D721Med (cell line): ENCODE results near the gene SIMC1.
"Not testable (repeated sequence)": the region's sequence is repeated elsewhere in the genome, so short reads cannot be mapped to it uniquely, and the experiment has no call there.

ENCODE experiments used
- DNase-seq: peaks from one replicate; pipeline ENCODE4 v3.0.0; 2011; ENCODE audit warnings: low spot score; ENCODE audit not compliant: insufficient read length
- FAIRE-seq: peaks from 2 replicates; lab custom pipeline; 2011; peaks lifted over from hg19 to GRCh38; lab: Jason Lieb, UNC
- TF ChIP-seq, protein P1 (sequence below): IDR thresholded peaks from 2 replicates; pipeline ENCODE4 v1.5.1; 2012; ENCODE audit warnings: mild to moderate bottlenecking, control low read depth; ENCODE audit not compliant: insufficient read depth; ENCODE audit errors: missing control alignments

Gene SIMC1

DNA sequence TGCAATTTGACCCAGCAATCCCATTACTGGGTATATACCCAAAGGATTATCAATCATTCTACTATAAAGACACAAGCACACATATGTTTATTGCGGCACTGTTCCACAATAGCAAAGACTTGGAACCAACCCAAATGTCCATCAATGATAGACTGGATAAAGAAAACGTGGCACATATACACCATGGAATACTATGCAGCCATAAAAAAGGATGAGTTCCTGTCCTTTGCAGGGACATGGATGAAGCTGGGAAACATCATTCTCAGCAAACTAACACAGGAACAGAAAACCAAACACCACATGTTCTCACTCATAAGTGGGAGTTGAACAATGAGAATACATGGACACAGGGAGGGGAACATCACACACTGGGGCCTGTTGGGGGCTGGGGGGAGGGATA is 39.9 kb upstream of the SIMC1 start:
- not testable (repeated sequence) for FAIRE-seq, DNase-seq

DNA sequence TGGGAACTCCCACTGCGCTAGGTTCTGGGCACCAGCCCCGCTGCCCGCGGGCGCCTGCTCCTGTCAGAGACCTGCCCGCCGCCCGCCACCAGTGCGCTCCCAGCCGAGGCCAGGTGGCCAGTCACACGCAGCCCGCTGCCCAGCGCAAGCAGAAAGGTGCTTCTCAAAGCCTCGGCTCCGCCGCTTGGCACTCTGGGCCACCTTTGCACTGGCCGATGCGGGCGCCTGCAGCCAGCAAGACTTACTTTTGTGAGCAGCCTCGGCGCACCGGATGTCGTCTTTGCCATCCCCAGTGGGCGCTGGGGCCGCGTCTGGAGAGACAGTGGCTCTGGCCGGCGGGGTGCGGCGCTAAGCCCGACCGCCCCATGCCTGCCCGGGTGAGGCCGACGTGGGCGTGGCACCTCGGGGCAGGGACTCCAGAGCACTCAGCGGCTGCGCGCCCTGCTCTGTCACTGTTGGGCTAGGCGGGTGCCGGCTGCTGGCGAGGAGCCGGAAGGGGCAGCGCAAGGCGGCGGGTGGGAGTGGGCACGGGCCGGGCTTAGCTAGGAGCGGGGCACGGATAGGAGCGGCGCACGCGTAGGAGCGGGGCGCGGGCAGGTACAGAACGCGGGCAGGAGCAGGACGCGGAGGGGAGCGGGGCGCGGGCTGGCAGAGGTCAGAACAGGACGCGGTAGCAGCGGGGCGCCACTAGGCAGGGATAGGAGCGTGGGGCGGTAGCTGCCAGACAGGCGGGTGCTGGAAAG is 39.1 kb upstream of the SIMC1 start:
- DNase-seq, FAIRE-seq: not testable (repeated sequence)

DNA sequence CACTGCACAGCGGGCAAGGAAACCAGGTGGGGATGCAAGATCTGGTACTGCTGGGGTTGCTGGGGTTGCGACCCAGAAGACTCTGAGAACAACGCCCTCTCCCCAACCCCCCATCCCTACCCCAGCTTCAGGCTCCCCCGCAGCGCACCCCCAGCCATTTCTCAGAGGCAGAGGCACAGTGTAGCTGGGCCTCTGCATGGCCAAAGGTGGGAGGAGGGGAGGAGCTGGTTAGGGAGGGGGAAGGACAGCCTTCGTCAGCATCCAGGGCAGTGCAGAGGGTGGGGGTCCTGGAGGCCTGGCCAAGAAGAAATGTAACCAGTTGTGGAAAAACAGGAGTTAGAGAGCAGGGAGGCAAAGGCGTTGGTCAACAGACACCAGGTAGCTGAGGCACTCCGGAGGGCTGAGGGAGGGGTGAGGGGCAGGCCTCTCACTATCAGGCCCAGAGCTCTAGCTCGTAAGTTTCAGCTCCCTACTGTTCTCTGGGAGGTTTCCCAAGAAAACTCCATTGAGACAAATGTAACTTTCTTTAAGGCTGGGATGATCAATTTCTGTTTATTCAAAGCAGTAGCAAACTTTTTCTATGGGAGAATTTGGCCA is 38.3 kb upstream of the SIMC1 start:
- DNase-seq, FAIRE-seq: not testable (repeated sequence)

DNA sequence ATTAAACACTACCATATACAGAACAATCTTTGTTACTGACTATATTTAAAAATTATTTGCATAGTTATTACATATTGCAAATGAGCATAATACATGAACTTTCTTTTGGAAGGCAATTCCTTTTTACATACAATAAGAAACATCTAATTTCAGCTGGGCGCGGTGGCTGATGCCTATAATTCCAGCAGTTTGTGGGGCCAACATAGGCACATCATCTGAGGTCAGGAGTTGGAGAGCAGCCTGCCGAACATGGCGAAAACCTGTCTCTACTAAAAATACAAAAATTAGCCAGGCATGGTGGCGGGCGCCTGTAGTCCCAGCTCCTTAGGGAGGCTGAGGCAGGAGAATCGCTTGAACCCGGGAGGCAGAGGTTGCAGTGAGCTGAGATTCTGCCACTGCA is 36.4 kb upstream of the SIMC1 start:
- FAIRE-seq, result no peak
- no peak for DNase-seq
- TF ChIP-seq, protein P1, sequence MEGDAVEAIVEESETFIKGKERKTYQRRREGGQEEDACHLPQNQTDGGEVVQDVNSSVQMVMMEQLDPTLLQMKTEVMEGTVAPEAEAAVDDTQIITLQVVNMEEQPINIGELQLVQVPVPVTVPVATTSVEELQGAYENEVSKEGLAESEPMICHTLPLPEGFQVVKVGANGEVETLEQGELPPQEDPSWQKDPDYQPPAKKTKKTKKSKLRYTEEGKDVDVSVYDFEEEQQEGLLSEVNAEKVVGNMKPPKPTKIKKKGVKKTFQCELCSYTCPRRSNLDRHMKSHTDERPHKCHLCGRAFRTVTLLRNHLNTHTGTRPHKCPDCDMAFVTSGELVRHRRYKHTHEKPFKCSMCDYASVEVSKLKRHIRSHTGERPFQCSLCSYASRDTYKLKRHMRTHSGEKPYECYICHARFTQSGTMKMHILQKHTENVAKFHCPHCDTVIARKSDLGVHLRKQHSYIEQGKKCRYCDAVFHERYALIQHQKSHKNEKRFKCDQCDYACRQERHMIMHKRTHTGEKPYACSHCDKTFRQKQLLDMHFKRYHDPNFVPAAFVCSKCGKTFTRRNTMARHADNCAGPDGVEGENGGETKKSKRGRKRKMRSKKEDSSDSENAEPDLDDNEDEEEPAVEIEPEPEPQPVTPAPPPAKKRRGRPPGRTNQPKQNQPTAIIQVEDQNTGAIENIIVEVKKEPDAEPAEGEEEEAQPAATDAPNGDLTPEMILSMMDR, result no peak

DNA sequence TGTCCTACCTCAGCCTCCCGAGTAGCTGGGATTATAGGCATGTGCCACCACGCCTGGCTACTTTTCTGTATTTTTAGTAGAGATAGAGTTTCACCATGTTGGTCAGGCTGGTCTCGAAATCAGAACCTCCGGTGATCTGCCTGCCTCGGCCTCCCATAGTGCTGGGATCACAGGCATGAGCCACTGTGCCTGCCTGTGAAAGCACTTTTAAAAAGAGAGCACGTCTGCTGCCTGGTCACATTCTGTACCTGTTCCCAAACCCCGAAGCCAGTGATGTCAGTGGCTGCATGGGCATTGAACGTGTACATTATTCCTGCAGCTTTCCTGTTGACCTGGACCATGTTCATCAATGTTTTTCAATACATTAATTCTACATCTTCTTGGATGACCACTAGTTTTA is 35.1 kb upstream of the SIMC1 start:
- no peak for FAIRE-seq
- no peak for DNase-seq
- TF ChIP-seq, protein P1, result no peak

DNA sequence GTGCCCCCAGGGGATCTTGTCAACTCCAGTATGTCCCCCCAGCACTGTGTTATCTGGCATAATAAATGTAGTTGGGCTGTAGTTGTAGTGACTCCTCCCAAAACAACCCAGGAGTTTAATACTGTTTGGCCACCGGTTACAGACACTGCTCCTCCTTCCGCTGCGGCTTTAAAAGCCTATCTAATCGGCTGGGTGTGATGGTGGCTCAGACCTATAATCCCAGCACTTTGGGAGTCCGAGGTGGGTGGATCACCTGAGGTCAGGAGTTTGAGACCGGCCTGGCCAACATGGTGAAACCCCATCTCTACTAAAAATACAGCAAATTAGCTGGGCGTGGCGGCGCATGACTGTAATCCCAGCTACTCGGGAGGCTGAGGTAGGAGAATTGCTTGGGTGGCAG is 34.7 kb upstream of the SIMC1 start:
- not testable (repeated sequence) for DNase-seq, FAIRE-seq

DNA sequence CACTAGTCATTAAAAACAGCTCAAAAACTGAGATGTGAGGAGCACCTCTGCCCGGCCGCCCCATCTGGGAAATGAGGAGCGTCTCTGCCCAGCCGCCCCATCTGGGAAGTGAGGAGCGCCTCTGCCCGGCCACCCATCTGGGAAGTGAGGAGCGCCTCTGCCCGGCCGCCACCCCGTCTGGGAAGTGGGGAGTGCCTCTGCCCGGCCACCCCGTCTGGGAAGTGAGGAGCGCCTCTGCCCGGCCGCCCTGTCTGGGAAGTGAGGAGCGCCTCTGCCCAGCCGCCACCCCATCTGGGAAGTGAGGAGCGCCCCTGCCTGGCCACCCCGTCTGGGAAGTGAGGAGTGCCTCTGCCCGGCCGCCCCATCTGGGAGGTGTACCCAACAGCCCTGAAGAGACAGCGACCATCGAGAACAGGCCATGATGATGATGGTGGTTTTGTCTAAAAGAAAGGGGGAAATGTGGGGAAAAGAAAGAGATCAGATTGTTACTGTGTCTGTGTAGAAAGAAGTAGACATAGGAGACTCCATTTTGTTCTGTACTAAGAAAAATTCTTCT is 23.7 kb upstream of the SIMC1 start:
- DNase-seq, FAIRE-seq: not testable (repeated sequence)

DNA sequence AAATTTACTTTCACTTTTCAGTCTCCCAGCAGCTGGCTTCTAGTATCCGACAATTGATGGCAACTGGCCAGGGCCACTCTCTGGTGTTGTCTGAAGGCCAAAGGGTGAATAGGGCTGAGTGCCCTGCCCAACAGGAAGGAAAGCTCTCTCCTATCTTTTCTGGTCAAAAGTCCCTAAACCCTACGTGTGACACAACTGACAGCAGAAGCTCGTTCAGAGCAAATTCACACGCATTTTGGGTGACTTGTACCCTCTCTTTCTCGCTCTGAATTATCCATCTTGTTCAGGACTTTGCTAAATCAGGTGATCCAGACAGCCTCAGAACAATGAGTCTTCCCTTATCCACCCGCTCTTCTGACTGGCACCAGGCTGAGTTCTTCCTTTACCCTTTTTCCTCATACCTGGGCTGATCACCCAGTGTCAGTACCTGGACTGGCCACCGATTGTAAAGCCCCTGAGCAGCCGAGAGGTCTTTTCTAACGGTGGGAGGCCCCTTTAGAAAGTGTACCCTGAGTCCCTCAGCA is 21.8 kb upstream of the SIMC1 start:
- FAIRE-seq, DNase-seq: not testable (repeated sequence)

DNA sequence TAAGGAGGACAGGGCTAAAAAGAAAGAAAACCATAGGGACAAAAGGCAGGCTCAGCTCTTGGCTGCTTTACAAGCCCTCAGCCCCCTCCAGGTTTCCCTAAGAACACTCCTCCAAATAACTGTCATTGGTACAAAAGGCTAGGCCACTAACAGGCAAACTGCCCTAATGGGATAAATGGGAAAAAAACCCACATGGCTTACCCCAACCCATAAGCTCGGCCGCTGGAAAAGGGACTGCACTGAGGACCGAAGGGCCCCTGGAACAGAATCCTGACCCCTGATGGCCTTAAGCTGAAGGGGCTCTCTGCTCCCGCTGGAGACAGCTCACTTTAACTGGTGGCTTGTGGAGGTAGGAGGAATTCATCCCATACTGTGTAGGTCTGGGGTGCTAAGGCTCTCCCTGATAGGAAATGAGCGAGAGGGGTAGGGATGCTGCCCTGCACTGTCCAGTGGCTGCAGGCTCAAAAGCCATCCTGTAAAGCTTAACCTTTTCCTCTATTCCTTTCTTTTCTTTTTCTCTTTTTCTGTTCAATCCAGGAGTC is 21.0 kb upstream of the SIMC1 start:
- not testable (repeated sequence) for DNase-seq, FAIRE-seq

DNA sequence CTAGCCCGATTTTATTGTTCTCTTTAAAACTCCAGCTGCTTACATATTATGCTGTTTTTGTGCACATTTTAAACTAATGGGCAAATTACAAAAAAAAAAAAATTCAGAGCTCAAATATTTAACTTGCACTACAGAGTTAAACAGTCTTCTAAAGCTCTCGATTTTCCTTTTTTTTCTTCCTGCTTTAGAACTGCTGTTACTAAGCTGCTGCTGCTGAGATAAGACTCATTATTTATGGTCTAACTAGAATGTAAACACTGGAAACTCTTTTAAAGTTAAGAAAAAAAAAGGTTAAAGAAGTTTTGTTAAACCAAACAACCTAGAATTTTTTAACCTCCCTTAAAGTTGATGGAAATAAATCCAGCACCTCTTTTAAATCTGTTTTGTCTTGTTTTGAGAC is 20.5 kb upstream of the SIMC1 start:
- FAIRE-seq, DNase-seq: not testable (repeated sequence)

DNA sequence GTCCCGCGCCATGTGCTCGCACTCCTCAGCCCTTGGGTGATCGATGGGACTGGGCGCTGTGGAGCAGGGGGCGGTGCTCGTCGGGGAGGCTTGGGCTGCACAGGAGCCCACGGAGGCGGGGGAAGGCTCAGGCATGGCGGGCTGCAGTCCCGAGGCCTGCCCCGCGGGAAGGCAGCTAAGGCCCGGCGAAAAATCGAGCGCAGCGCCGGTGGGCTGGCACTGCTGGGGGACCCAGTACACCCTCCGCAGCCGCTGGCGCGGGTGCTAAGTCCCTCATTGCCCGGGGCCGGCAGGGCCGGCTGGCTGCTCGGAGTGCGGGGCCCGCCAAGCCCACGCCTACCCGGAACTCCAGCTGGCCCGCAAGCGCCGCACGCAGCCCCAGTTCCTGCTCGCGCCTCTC is 16.2 kb upstream of the SIMC1 start:
- not testable (repeated sequence) for FAIRE-seq

DNA sequence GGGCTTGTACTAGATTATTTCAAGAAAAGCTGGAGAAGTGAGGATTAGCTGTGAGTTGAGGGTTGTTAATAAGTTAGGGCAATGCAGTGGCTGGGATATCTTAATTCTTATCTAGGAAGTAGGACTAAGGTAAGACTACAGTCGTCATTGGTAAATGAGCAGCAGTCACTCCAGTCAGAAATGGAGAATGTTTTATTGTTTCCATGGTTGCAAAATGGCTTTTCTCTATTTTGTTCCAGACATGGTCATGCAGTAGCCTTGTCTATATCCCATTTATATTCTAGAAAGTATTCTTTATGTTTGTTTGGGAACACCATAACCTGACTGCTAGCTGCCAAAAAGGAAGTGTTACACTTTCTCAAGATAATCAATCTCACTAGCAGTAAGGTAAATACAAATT is 9.9 kb upstream of the SIMC1 start:
- not testable (repeated sequence) for DNase-seq, FAIRE-seq

More for the DNA sequence above, 16.2 kb upstream of the SIMC1 start:
- not testable (repeated sequence) for DNase-seq

DNA sequence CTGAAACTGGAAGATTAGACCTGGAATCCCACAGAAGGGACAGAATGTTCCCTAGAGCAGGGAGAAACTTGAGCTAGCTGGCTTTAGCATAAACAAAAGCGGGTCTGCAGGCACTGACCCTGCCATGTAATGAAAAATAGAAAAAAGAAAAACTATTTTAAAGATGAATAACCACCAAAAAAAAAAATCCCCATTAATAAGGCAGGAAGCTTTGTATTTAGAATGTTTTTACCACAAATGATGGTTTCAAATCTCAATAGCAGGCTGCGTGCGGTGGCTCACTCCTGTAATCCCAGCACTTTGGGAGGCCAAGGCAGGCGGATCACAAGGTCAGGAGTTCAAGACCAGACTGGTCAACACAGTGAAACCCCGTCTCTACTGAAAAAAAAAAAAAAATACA is 5.0 kb upstream of the SIMC1 start:
- not testable (repeated sequence) for DNase-seq, FAIRE-seq
